H9 (cell line): ENCODE data around the gene GALNS. TPM values are rescaled to one million over a fixed set of nuclear protein-coding genes. Genes with fewer than 3 reads are reported as not detected.

ENCODE experiments used
- DNase-seq: peaks from one replicate; pipeline ENCODE4 v3.0.0-alpha.2; 2017
- H2AFZ ChIP-seq: one replicate; pipeline ENCODE4 v1.6.1; 2013; ENCODE audit warnings: mild to moderate bottlenecking, low read length, control low read depth, moderate library complexity
- H2AK5ac ChIP-seq: 2 replicates; pipeline ENCODE4 v1.6.1; 2013; ENCODE audit warnings: low read length, control low read depth, mixed read lengths; ENCODE audit not compliant: insufficient read length
- H2BK120ac ChIP-seq: one replicate; pipeline ENCODE4 v1.6.1; 2013; ENCODE audit warnings: low read depth, mild to moderate bottlenecking, low read length, control low read depth, inconsistent platforms; ENCODE audit not compliant: poor library complexity, severe bottlenecking
- H2BK12ac ChIP-seq: 2 replicates; pipeline ENCODE4 v1.6.1; 2013; ENCODE audit warnings: low read length, control low read depth, mixed read lengths, low read depth; ENCODE audit not compliant: insufficient read length
- H2BK15ac ChIP-seq: 2 replicates; pipeline ENCODE4 v1.6.1; 2013; ENCODE audit warnings: low read depth, low read length, control low read depth
- H2BK20ac ChIP-seq: one replicate; pipeline ENCODE4 v1.6.1; 2013; ENCODE audit warnings: low read depth, mild to moderate bottlenecking, low read length, control low read depth, inconsistent platforms; ENCODE audit not compliant: poor library complexity, severe bottlenecking
- H2BK5ac ChIP-seq: 2 replicates; pipeline ENCODE4 v1.6.1; 2013; ENCODE audit warnings: low read length, control low read depth, mixed read lengths; ENCODE audit not compliant: insufficient read length
- H3K14ac ChIP-seq: 2 replicates; pipeline ENCODE4 v1.6.1; 2013; ENCODE audit warnings: low read length, control low read depth; ENCODE audit not compliant: insufficient read depth
- H3K18ac ChIP-seq: 2 replicates; pipeline ENCODE4 v1.6.1; 2013; ENCODE audit warnings: low read depth, mild to moderate bottlenecking, mixed read lengths, low read length, control low read depth; ENCODE audit not compliant: insufficient read length
- H3K23ac ChIP-seq: 2 replicates; pipeline ENCODE4 v1.6.1; 2013; ENCODE audit warnings: low read length, control low read depth, mixed read lengths, low read depth; ENCODE audit not compliant: insufficient read length
- H3K23me2 ChIP-seq: 2 replicates; pipeline ENCODE4 v1.6.1; 2013; ENCODE audit warnings: low read depth, mild to moderate bottlenecking, mixed read lengths, low read length, control low read depth; ENCODE audit not compliant: insufficient read length, poor library complexity, severe bottlenecking
- H3K27ac ChIP-seq: 2 replicates; pipeline ENCODE4 v1.5.1; 2013; ENCODE audit warnings: low read length, control low read depth, mixed read lengths, low read depth; ENCODE audit not compliant: insufficient read length
- H3K27me3 ChIP-seq: 2 replicates; pipeline ENCODE4 v1.6.1; 2013; ENCODE audit warnings: low read length, control low read depth, inconsistent platforms; ENCODE audit not compliant: insufficient read depth
- H3K4ac ChIP-seq: 2 replicates; pipeline ENCODE4 v1.6.1; 2013; ENCODE audit warnings: low read depth, mild to moderate bottlenecking, control low read depth, inconsistent platforms, low read length, moderate library complexity
- H3K4me1 ChIP-seq: 2 replicates; pipeline ENCODE4 v1.6.1; 2013; ENCODE audit warnings: low read length, control low read depth, inconsistent platforms; ENCODE audit not compliant: insufficient read depth
- H3K4me2 ChIP-seq: 2 replicates; pipeline ENCODE4 v1.6.1; 2013; ENCODE audit warnings: low read length, control low read depth, mixed read lengths; ENCODE audit not compliant: insufficient read length, insufficient read depth
- H3K56ac ChIP-seq: 2 replicates; pipeline ENCODE4 v1.6.1; 2013; ENCODE audit warnings: low read depth, mild to moderate bottlenecking, mixed read lengths, low read length, control low read depth; ENCODE audit not compliant: insufficient read length
- H3K79me1 ChIP-seq: 2 replicates; pipeline ENCODE4 v1.6.1; 2013; ENCODE audit warnings: low read depth, mild to moderate bottlenecking, moderate library complexity, low read length, control low read depth, inconsistent platforms; ENCODE audit not compliant: insufficient read depth, poor library complexity, severe bottlenecking
- H3K79me2 ChIP-seq: 2 replicates; pipeline ENCODE4 v1.6.1; 2013; ENCODE audit warnings: low read length, control low read depth, inconsistent platforms; ENCODE audit not compliant: insufficient read depth
- H3K9ac ChIP-seq: 2 replicates; pipeline ENCODE4 v1.6.1; 2013; ENCODE audit warnings: low read length, control low read depth, mixed read lengths; ENCODE audit not compliant: insufficient read length; ENCODE audit errors: extremely low read depth
- H3K9me3 ChIP-seq: one replicate; pipeline ENCODE4 v1.6.1; 2013; ENCODE audit warnings: low read depth, low read length, inconsistent platforms; ENCODE audit not compliant: control insufficient read depth
- H3T11ph ChIP-seq: one replicate; pipeline ENCODE4 v1.6.1; 2013; ENCODE audit warnings: mild to moderate bottlenecking, low read length, control low read depth, inconsistent platforms
- H4K20me1 ChIP-seq: one replicate; pipeline ENCODE4 v1.6.1; 2013; ENCODE audit not compliant: control insufficient read depth, insufficient read length, insufficient read depth
- H4K5ac ChIP-seq: 2 replicates; pipeline ENCODE4 v1.6.1; 2013; ENCODE audit warnings: low read depth, mild to moderate bottlenecking, mixed read lengths, low read length, control low read depth; ENCODE audit not compliant: insufficient read length
- H4K8ac ChIP-seq: replicated peaks from 2 replicates; pipeline ENCODE4 v1.6.1; 2013; ENCODE audit warnings: low read length, control low read depth, mixed read lengths, low read depth; ENCODE audit not compliant: insufficient read length
- H4K91ac ChIP-seq: 2 replicates; pipeline ENCODE4 v1.6.1; 2013; ENCODE audit warnings: low read depth, mild to moderate bottlenecking, moderate library complexity, mixed read lengths, low read length, control low read depth; ENCODE audit not compliant: insufficient read length
- H3K27ac Mint-ChIP-seq, 3 experiments: 2 replicates in 2 of 3; 3 replicates in 1 of 3; pipeline ENCODE4 v1.8.0; 2020 to 2021; ENCODE audit warnings: mixed read lengths in 3 of 3, mild to moderate bottlenecking in 1 of 3, moderate library complexity in 1 of 3
- H3K27me3 Mint-ChIP-seq: 2 replicates; pipeline ENCODE4 v1.8.0; 2021; ENCODE audit warnings: low read depth, mild to moderate bottlenecking, moderate library complexity, mixed read lengths
- H3K36me3 Mint-ChIP-seq, 3 experiments: 2 replicates in 2 of 3; 3 replicates in 1 of 3; pipeline ENCODE4 v1.8.0; 2020 to 2021; ENCODE audit warnings: low read depth in 3 of 3, mixed read lengths in 3 of 3; ENCODE audit not compliant: insufficient read depth in 1 of 3
- H3K4me1 Mint-ChIP-seq, 2 experiments: 2 replicates each; pipeline ENCODE4 v1.8.0; 2020; ENCODE audit warnings: mixed read lengths in 2 of 2
- H3K4me3 Mint-ChIP-seq, 2 experiments: 2 replicates in 1 of 2; 3 replicates in 1 of 2; pipeline ENCODE4 v1.8.0; 2020 to 2021; ENCODE audit warnings: mild to moderate bottlenecking in 2 of 2, mixed read lengths in 2 of 2, moderate library complexity in 1 of 2
- H3K9me3 Mint-ChIP-seq, 2 experiments: 2 replicates in 1 of 2; 3 replicates in 1 of 2; pipeline ENCODE4 v1.8.0; 2020; ENCODE audit warnings: mild to moderate bottlenecking in 2 of 2, mixed read lengths in 2 of 2, moderate library complexity in 1 of 2
- CTCF ChIP-seq: fragments of 200-600 bp; sonication (generic); conservative IDR thresholded peaks from 3 replicates; pipeline ENCODE4 v1.8.0; 2021; ENCODE audit warnings: antibody characterized with exemption, mild to moderate bottlenecking
- WGBS: extraction: QIAGEN DNeasy Blood & Tissue Kit; methylation state at CpG from one replicate; pipeline ENCODE4 v1.1.7; 2013; ENCODE audit warnings: missing lambda C conversion rate, low lambda C conversion rate, mixed read lengths; ENCODE audit not compliant: insufficient read length; ENCODE audit errors: extremely low coverage; 5-methylcytosine and 5-hydroxymethylcytosine counted together
- total RNA-seq: library from RNA; stranded (reverse); gene quantifications from 2 replicates; pipeline ENCODE4 v1.2.1, GENCODE V29; 2021

GALNS gene
- total RNA-seq, 1 experiment from 2014 or later: 20.3 TPM

DNA sequence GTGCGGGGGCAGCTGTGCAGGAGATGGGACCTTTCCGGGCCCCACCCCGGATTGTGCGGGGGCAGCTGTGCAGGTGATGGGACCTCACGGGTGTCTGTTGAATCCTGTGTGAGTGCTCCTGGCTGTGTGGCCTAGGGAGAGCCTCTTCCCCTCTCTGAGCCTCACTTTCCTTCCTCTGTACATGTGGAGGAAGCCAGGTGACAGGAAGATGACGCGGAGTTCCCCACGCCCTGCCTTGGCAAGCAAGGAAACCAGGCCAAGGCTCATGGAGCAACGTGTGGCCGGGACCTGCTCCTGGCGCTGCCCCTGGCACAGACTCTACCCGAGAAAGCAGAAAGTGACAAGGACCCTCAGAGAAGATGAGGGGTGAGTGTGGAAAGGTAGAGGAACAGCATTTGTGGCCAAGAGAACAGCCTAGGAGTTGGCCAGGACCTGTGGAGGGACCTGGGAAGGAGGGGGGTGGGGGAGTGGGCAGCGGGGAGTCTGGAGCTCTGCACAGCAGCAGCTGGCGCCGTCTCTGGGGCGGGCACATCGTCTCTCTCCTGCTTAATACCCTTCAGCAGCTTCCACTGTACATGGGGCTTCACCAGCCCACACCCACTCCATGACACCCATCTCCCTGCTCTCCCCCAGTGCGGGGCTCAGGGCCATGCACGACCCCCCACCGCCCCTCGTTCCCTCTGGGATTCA, 48.1 kb upstream of the GALNS start:
- Histone ChIP-seq H3K79me2 (no peaks in the 10 kb centered on the region), H2BK20ac (no peak overlapping the region), H4K8ac (no peak overlapping the region), H4K91ac (no peak overlapping the region), H3K27me3 (no peaks in the 10 kb centered on the region), H3K9ac (no peak overlapping the region), H4K20me1 (no peaks in the 10 kb centered on the region), H2BK5ac (no peak overlapping the region), H4K5ac (no peak overlapping the region), H2BK12ac (no peak overlapping the region), H3K27ac (no peak overlapping the region), H3K4me1 (no peaks in the 10 kb centered on the region), H3K23me2 (no peaks in the 10 kb centered on the region), H3K56ac (no peak overlapping the region), H3K23ac (no peak overlapping the region), H2BK120ac (no peak overlapping the region), H3K9me3 (no peaks in the 10 kb centered on the region), H3K18ac (no peak overlapping the region), H2BK15ac (no peak overlapping the region), H3K79me1 (no peaks in the 10 kb centered on the region), H3K14ac (no peak overlapping the region), H2AFZ (no peak overlapping the region), H3K4ac (no peak overlapping the region), H2AK5ac (no peak overlapping the region), H3K4me2 (no peak overlapping the region), H3T11ph (no peak overlapping the region)
- no peaks in the 10 kb centered on the region for H3K36me3 Mint-ChIP-seq
- no peaks in the 10 kb centered on the region for H3K9me3 Mint-ChIP-seq
- no peak for TF ChIP-seq CTCF
- no CpG with 5 or more reads among the region's 21 CpGs for WGBS
- H3K27me3 Mint-ChIP-seq: no peaks in the 10 kb centered on the region; the same call in 1 of the 2 replicates
- no peak for DNase-seq
- peaks cover 6 to 15% of the 10 kb centered on the region in 2 experiments; a peak in 3 of 4 replicates for H3K4me1 Mint-ChIP-seq
- no peak overlapping the region for H3K27ac Mint-ChIP-seq
- H3K4me3 Mint-ChIP-seq: no peak overlapping the region; a peak in 1 of 5 replicates
